SK-N-MC (cell line): ENCODE results near the gene P2RX3.
"Not testable (repeated sequence)": the region's sequence is repeated elsewhere in the genome, so short reads cannot be mapped to it uniquely, and the experiment has no call there.

Source experiments
- DNase-seq: peaks from one replicate; pipeline ENCODE4 v3.0.0-alpha.2; 2011; ENCODE audit warnings: low read depth, low spot score
- H3K27ac ChIP-seq: fragments of 200-600 bp; sonication (generic); 2 replicates; pipeline ENCODE4 v1.5.1; 2016; ENCODE audit warnings: mixed run types
- H3K36me3 ChIP-seq: fragments of 200-600 bp; sonication (generic); 2 replicates; pipeline ENCODE4 v1.6.1; 2017; ENCODE audit warnings: antibody characterized with exemption, low read length, mixed read lengths; ENCODE audit not compliant: insufficient read depth
- H3K4me3 ChIP-seq: fragments of 200-600 bp; sonication (generic); 2 replicates; pipeline ENCODE4 v1.5.1; 2016
- H3K9ac ChIP-seq: fragments of 200-600 bp; sonication (generic); 2 replicates; pipeline ENCODE4 v1.8.0; 2017; ENCODE audit warnings: mixed run types, mixed read lengths; ENCODE audit not compliant: insufficient read length
- H3K9me3 ChIP-seq: fragments of 200-600 bp; sonication (generic); 2 replicates; pipeline ENCODE4 v1.6.1; 2017; ENCODE audit warnings: low read depth, mild to moderate bottlenecking, antibody characterized with exemption, low read length, moderate library complexity, mixed read lengths
- EZH2 ChIP-seq: fragments of 200-600 bp; sonication (generic); IDR thresholded peaks from one replicate; pipeline ENCODE4 v1.6.1; 2017; ENCODE audit warnings: antibody characterized with exemption
- FOXP2 ChIP-seq: optimal IDR thresholded peaks from 2 replicates; pipeline ENCODE3; 2011; ENCODE audit warnings: mild to moderate bottlenecking, moderate library complexity; ENCODE audit not compliant: insufficient read depth; ENCODE audit errors: extremely low read length, control extremely low read depth
- POLR2AphosphoS5 ChIP-seq: IDR thresholded peaks from 2 replicates; pipeline ENCODE4 v1.6.1; 2012; ENCODE audit warnings: mild to moderate bottlenecking, low read depth, low read length, borderline replicate concordance

P2RX3 gene

GRCh38 chr11:57354699-57355098 is 16.5 kb downstream of the P2RX3 start:
- Histone ChIP-seq H3K9me3 (no peaks in the 10 kb centered on the region), H3K27ac (no peak overlapping the region), H3K4me3 (no peak overlapping the region), H3K9ac (no peak overlapping the region), H3K36me3 (no peaks in the 10 kb centered on the region)
- TF ChIP-seq EZH2 (no peak), FOXP2 (no peak), POLR2AphosphoS5 (no peak)
- no peak for DNase-seq

- no peaks in the 10 kb centered on the region for H3K36me3 ChIP-seq
- H3K27ac ChIP-seq = no peak overlapping the region
- no peaks in the 10 kb centered on the region for H3K9me3 ChIP-seq
- TF ChIP-seq POLR2AphosphoS5 = no peak
- TF ChIP-seq FOXP2 = no peak
- no peak for TF ChIP-seq EZH2
- DNase-seq = no peak
- no peak overlapping the region for H3K9ac ChIP-seq
- H3K4me3 ChIP-seq = no peak overlapping the region
Measured at GRCh38 chr11:57356268-57356667, 18.1 kb downstream of the P2RX3 start.

GRCh38 chr11:57357310-57357709 is 19.2 kb downstream of the P2RX3 start:
- Histone ChIP-seq H3K36me3 (no peaks in the 10 kb centered on the region), H3K4me3 (no peak overlapping the region), H3K27ac (no peak overlapping the region), H3K9ac (no peak overlapping the region), H3K9me3 (no peaks in the 10 kb centered on the region)
- no peak for TF ChIP-seq EZH2
- no peak for TF ChIP-seq POLR2AphosphoS5
- no peak for TF ChIP-seq FOXP2
- DNase-seq = no peak

- no peaks in the 10 kb centered on the region for H3K9me3 ChIP-seq
- H3K27ac ChIP-seq = no peak overlapping the region
- no peaks in the 10 kb centered on the region for H3K36me3 ChIP-seq
- no peak overlapping the region for H3K4me3 ChIP-seq
- no peak for DNase-seq
- TF ChIP-seq FOXP2 (no peak), POLR2AphosphoS5 (no peak), EZH2 (no peak)
- no peak overlapping the region for H3K9ac ChIP-seq
Measured at GRCh38 chr11:57357856-57358255, 19.7 kb downstream of the P2RX3 start.

GRCh38 chr11:57358543-57358961 is 20.4 kb downstream of the P2RX3 start:
- Histone ChIP-seq H3K9ac (no peak overlapping the region), H3K9me3 (no peaks in the 10 kb centered on the region), H3K27ac (no peak overlapping the region), H3K36me3 (no peaks in the 10 kb centered on the region), H3K4me3 (no peak overlapping the region)
- DNase-seq = no peak
- TF ChIP-seq POLR2AphosphoS5 (no peak), FOXP2 (no peak), EZH2 (no peak)

GRCh38 chr11:57358991-57359390 is 20.8 kb downstream of the P2RX3 start:
- H3K27ac ChIP-seq = no peak overlapping the region
- H3K36me3 ChIP-seq = no peaks in the 10 kb centered on the region
- no peak overlapping the region for H3K9ac ChIP-seq
- no peaks in the 10 kb centered on the region for H3K9me3 ChIP-seq
- TF ChIP-seq EZH2 (no peak), FOXP2 (no peak), POLR2AphosphoS5 (no peak)
- no peak for DNase-seq
- no peak overlapping the region for H3K4me3 ChIP-seq

- Histone ChIP-seq H3K9me3 (no peaks in the 10 kb centered on the region), H3K27ac (no peak overlapping the region), H3K36me3 (no peaks in the 10 kb centered on the region), H3K4me3 (no peak overlapping the region), H3K9ac (no peak overlapping the region)
- DNase-seq = no peak
- TF ChIP-seq POLR2AphosphoS5 (no peak), EZH2 (no peak), FOXP2 (no peak)
Measured at GRCh38 chr11:57359396-57359795, 21.2 kb downstream of the P2RX3 start.

- no peak for DNase-seq
- Histone ChIP-seq H3K27ac (no peak overlapping the region), H3K9me3 (no peaks in the 10 kb centered on the region), H3K4me3 (no peak overlapping the region), H3K36me3 (no peaks in the 10 kb centered on the region), H3K9ac (no peak overlapping the region)
- TF ChIP-seq EZH2 (no peak), FOXP2 (no peak), POLR2AphosphoS5 (no peak)
Measured at GRCh38 chr11:57359896-57360690, 21.9 kb downstream of the P2RX3 start.

- no peak for TF ChIP-seq POLR2AphosphoS5
- no peak for TF ChIP-seq FOXP2
- no peak for TF ChIP-seq EZH2
- Histone ChIP-seq H3K9me3 (no peaks in the 10 kb centered on the region), H3K9ac (no peak overlapping the region), H3K27ac (no peak overlapping the region), H3K4me3 (no peak overlapping the region), H3K36me3 (no peaks in the 10 kb centered on the region)
- DNase-seq = no peak
Measured at GRCh38 chr11:57360991-57361390, 22.8 kb downstream of the P2RX3 start.

- not testable (repeated sequence) for DNase-seq, H3K36me3 ChIP-seq, H3K9me3 ChIP-seq, H3K27ac ChIP-seq, H3K9ac ChIP-seq, H3K4me3 ChIP-seq
Measured at GRCh38 chr11:57361420-57361819, 23.3 kb downstream of the P2RX3 start.
